HepG2 (cell line): ENCODE measurements around the gene PTTG1. TPM values are rescaled to one million over a fixed set of nuclear protein-coding genes. Genes with fewer than 3 reads are reported as not detected.

Experiments used
- BCLAF1 ChIP-seq: fragments of 450-650 bp; IDR thresholded peaks from 2 replicates; pipeline ENCODE4 v1.6.1; 2017; ENCODE audit warnings: mild to moderate bottlenecking
- CREB3 ChIP-seq: sonication (generic); formaldehyde crosslinking; IDR thresholded peaks from 2 replicates; pipeline ENCODE4 v1.5.0; 2020; ENCODE audit warnings: missing genetic modification reagents
- IRF2 ChIP-seq: IDR thresholded peaks from 2 replicates; pipeline ENCODE4 v1.6.1; 2018; ENCODE audit warnings: missing genetic modification reagents, missing compliant biosample characterization
- KDM2A ChIP-seq: sonication (generic); formaldehyde crosslinking; IDR thresholded peaks from 2 replicates; pipeline ENCODE4 v1.4.0; 2020; ENCODE audit warnings: low read depth, missing genetic modification reagents, borderline replicate concordance
- MAF1 ChIP-seq: sonication (generic); formaldehyde crosslinking; IDR thresholded peaks from 2 replicates; pipeline ENCODE4 v1.5.0; 2020; ENCODE audit warnings: missing genetic modification reagents, borderline replicate concordance
- MIXL1 ChIP-seq: IDR thresholded peaks from 2 replicates; pipeline ENCODE4 v1.6.1; 2016
- NCOA2 ChIP-seq: sonication (generic); formaldehyde crosslinking; IDR thresholded peaks from 2 replicates; pipeline ENCODE4 v1.8.0; 2022; ENCODE audit warnings: inconsistent platforms
- RAD51 ChIP-seq: fragments of 450-650 bp; IDR thresholded peaks from 2 replicates; pipeline ENCODE4 v1.6.1; 2016; ENCODE audit warnings: borderline replicate concordance
- RBFOX2 ChIP-seq: fragments of 200-400 bp; formaldehyde crosslinking; IDR thresholded peaks from 2 replicates; pipeline ENCODE4 v1.6.1; 2017; ENCODE audit warnings: low read depth, mild to moderate bottlenecking, low read length
- RXRA ChIP-seq: sonication (generic); formaldehyde crosslinking; IDR thresholded peaks from 2 replicates; pipeline ENCODE4 v1.5.1; 2020; ENCODE audit warnings: missing genetic modification reagents
- RXRB ChIP-seq: IDR thresholded peaks from 2 replicates; pipeline ENCODE4 v1.6.1; 2016; ENCODE audit warnings: borderline replicate concordance, missing genetic modification reagents, missing compliant biosample characterization
- SCMH1 ChIP-seq: sonication (generic); formaldehyde crosslinking; IDR thresholded peaks from 2 replicates; pipeline ENCODE4 v1.9.0; 2021; ENCODE audit warnings: missing genetic modification reagents, mild to moderate bottlenecking, borderline replicate concordance
- SP5 ChIP-seq: IDR thresholded peaks from 2 replicates; pipeline ENCODE4 v1.6.1; 2016; ENCODE audit warnings: low read depth, borderline replicate concordance
- TSC22D2 ChIP-seq: sonication (generic); formaldehyde crosslinking; IDR thresholded peaks from 2 replicates; pipeline ENCODE4 v1.5.1; 2020; ENCODE audit warnings: missing genetic modification reagents, mild to moderate bottlenecking, borderline replicate concordance
- ZIK1 ChIP-seq: sonication (generic); formaldehyde crosslinking; IDR thresholded peaks from 2 replicates; pipeline ENCODE4 v1.5.0; 2020; ENCODE audit warnings: mild to moderate bottlenecking, low read depth, missing genetic modification reagents, borderline replicate concordance
- ZKSCAN1 ChIP-seq: fragments of 150-350 bp; IDR thresholded peaks from 2 replicates; pipeline ENCODE4 v1.6.1; 2014; ENCODE audit warnings: low read length
- ZNF138 ChIP-seq: sonication (generic); formaldehyde crosslinking; IDR thresholded peaks from 2 replicates; pipeline ENCODE4 v1.5.0; 2020; ENCODE audit warnings: mild to moderate bottlenecking, low read depth, missing genetic modification reagents
- ZNF142 ChIP-seq: sonication (generic); formaldehyde crosslinking; IDR thresholded peaks from 2 replicates; pipeline ENCODE4 v1.4.0; 2020; ENCODE audit warnings: missing genetic modification reagents
- ZNF446 ChIP-seq: sonication (generic); formaldehyde crosslinking; IDR thresholded peaks from 2 replicates; pipeline ENCODE4 v1.5.0; 2020; ENCODE audit warnings: mild to moderate bottlenecking, missing genetic modification reagents
- ZNF878 ChIP-seq: sonication (generic); formaldehyde crosslinking; IDR thresholded peaks from 2 replicates; pipeline ENCODE4 v1.8.1; 2023; ENCODE audit warnings: mild to moderate bottlenecking, missing genetic modification reagents, moderate library complexity
- polyA plus RNA-seq, 8 experiments: library from polyadenylated mRNA; depleted of rRNA in 3 of 8; stranded (reverse) in 7 of 8; unstranded in 1 of 8; fragments of >200 nt; fragmentation: Illumina TruSeq in 4 of 8; extraction: Trizol in 4 of 8; gene quantifications; 2 replicates each; pipeline versions ENCODE4 v1.2.1 to v1.2.3, GENCODE V29; 2011 to 2016; ENCODE audit warnings: low read depth in 4 of 8, missing spikeins in 1 of 8, mixed read lengths in 1 of 8; ENCODE audit not compliant: insufficient read depth in 1 of 8
- total RNA-seq, 5 experiments: library from RNA; depleted of rRNA; stranded (reverse); fragments of >200 nt; fragmentation: Illumina TruSeq; extraction: Trizol; gene quantifications; 2 replicates each; pipeline ENCODE4 v1.2.3, GENCODE V29; 2016; ENCODE audit warnings: low read depth in 1 of 5

The PTTG1 gene
- total and polyA plus RNA-seq, 2 of the 13 experiments (the other 11 are each of a cell fraction or from before 2014, with no cell fraction given), result 102 to 161 TPM

GRCh38 chr5:160475864-160476438 lies 54.3 kb downstream of the PTTG1 start (continued):
- TF ChIP-seq SP5 (CRISPR knock-in tag) (0 out of 2 replicates have a peak, but pooled peaks have one; percentile 26), RXRA (CRISPR knock-in tag) (peak; percentile 63; the same call in 1 of the 2 replicates), NCOA2 (peak; percentile 91), ZNF446 (no peak), ZNF878 (CRISPR knock-in tag) (peak; percentile 81), TSC22D2 (CRISPR knock-in tag) (no peak), RAD51 (no peak), ZKSCAN1 (no peak), ZNF138 (CRISPR knock-in tag) (no peak), MAF1 (no peak), ZNF142 (no peak), IRF2 (CRISPR knock-in tag) (peak; percentile 68), RBFOX2 (no peak; the same call in none of the 2 replicates), BCLAF1 (no peak), RXRB (CRISPR knock-in tag) (peak; percentile 68; the same call in 1 of the 2 replicates), MIXL1 (CRISPR knock-in tag) (peak; percentile 98), SCMH1 (no peak), CREB3 (CRISPR knock-in tag) (no peak), ZIK1 (CRISPR knock-in tag) (no peak), KDM2A (peak; percentile 55; the same call in 1 of the 2 replicates)
